Measurements from ENCODE around the gene PARP4.
"Not testable (repeated sequence)": the region's sequence is repeated elsewhere in the genome, so short reads cannot be mapped to it uniquely, and the experiment has no call there.

Gene PARP4

GRCh38 chr13:24512197-24512907, at the start of gene PARP4:
PARP4 (minus strand) TSS chr13:24512778; CDS start chr13:24503776, 9,002 bp downstream.
- peak; percentile 63 for DNase-seq

- DNase-seq, result not testable (repeated sequence)
These were observed 48.1 kb upstream of the PARP4 start for GRCh38 chr13:24560579-24561187.

- DNase-seq, result not testable (repeated sequence)
These were observed 47.0 kb upstream of the PARP4 start for GRCh38 chr13:24559431-24560218.

GRCh38 chr13:24557081-24557480, 44.5 kb upstream of the PARP4 start:
- DNase-seq, result no peak

GRCh38 chr13:24553892-24554291, 41.3 kb upstream of the PARP4 start:
- DNase-seq, result not testable (repeated sequence)

- peak; percentile 2 for DNase-seq
These were observed 29.1 kb upstream of the PARP4 start for GRCh38 chr13:24541476-24542352.

GRCh38 chr13:24541127-24541475, 28.5 kb upstream of the PARP4 start:
- no peak for DNase-seq

GRCh38 chr13:24540236-24541126, 27.9 kb upstream of the PARP4 start:
- no peak for DNase-seq

- DNase-seq, result no peak
These were observed 27.1 kb upstream of the PARP4 start for GRCh38 chr13:24539500-24540165.

GRCh38 chr13:24529478-24529877, 16.9 kb upstream of the PARP4 start:
- DNase-seq, result no peak

GRCh38 chr13:24528816-24529398, 16.3 kb upstream of the PARP4 start:
- DNase-seq, result no peak

GRCh38 chr13:24527266-24527775, 14.7 kb upstream of the PARP4 start:
- DNase-seq, result no peak

GRCh38 chr13:24520733-24521132, 8.2 kb upstream of the PARP4 start:
- no peak for DNase-seq

- DNase-seq, result no peak
These were observed 4.3 kb upstream of the PARP4 start for GRCh38 chr13:24516919-24517318.

- DNase-seq, result no peak
These were observed 283 bp upstream of the PARP4 start for GRCh38 chr13:24512908-24513213.

- no peak for DNase-seq
These were observed 772 bp downstream of the PARP4 start for GRCh38 chr13:24511816-24512196.

- DNase-seq, result peak; percentile 56
These were observed 1.4 kb downstream of the PARP4 start for GRCh38 chr13:24511019-24511815.

- no peak for DNase-seq
These were observed 5.8 kb downstream of the PARP4 start for GRCh38 chr13:24506698-24507335.

GRCh38 chr13:24506283-24506682, 6.3 kb downstream of the PARP4 start:
- DNase-seq, result not testable (repeated sequence)

Data from CD4-positive, alpha-beta T cell treated with Interleukin-4 for 4 hours (primary cell).